HG03280 (cell line): Measurements from ENCODE around the gene LIPJ.

Experiments used
- ATAC-seq: cut with Tn5 transposase; IDR thresholded peaks from one replicate; pipeline ENCODE4 v1.9.1; 2021; ENCODE audit warnings: mild to moderate bottlenecking, moderate library complexity; ENCODE audit not compliant: unreplicated experiment

LIPJ gene

GRCh38 chr10:88594482-88594881 is 7.9 kb downstream of the LIPJ start:
- no peak for ATAC-seq

GRCh38 chr10:88598055-88598454 is 11.5 kb downstream of the LIPJ start:
- ATAC-seq = peak; percentile 90

- peak; percentile 83 for ATAC-seq
These were observed 21.6 kb downstream of the LIPJ start for GRCh38 chr10:88608052-88608732.

GRCh38 chr10:88608780-88609179 is 22.2 kb downstream of the LIPJ start:
- ATAC-seq = no peak

- ATAC-seq = no peak
These were observed 29.9 kb downstream of the LIPJ start for GRCh38 chr10:88616250-88616977.

GRCh38 chr10:88617772-88618300 is 31.3 kb downstream of the LIPJ start:
- ATAC-seq = no peak

- no peak for ATAC-seq
These were observed 31.9 kb downstream of the LIPJ start for GRCh38 chr10:88618496-88618895.

- no peak for ATAC-seq
These were observed 33.9 kb downstream of the LIPJ start for GRCh38 chr10:88620441-88620840.

GRCh38 chr10:88623835-88624234 is 37.3 kb downstream of the LIPJ start:
- ATAC-seq = no peak

GRCh38 chr10:88624840-88625239 is 38.3 kb downstream of the LIPJ start:
- ATAC-seq = no peak

GRCh38 chr10:88640186-88640585 is 53.6 kb downstream of the LIPJ start:
- ATAC-seq = no peak

GRCh38 chr10:88642209-88642608 is 55.6 kb downstream of the LIPJ start:
- no peak for ATAC-seq

GRCh38 chr10:88642963-88643362 is 56.4 kb downstream of the LIPJ start:
- ATAC-seq = no peak

GRCh38 chr10:88647061-88647615 is 60.6 kb downstream of the LIPJ start:
- ATAC-seq = no peak

- ATAC-seq = no peak
These were observed 64.6 kb downstream of the LIPJ start for GRCh38 chr10:88651101-88651551.

GRCh38 chr10:88652616-88653015 is 66.1 kb downstream of the LIPJ start:
- no peak for ATAC-seq
